Measurements from ENCODE around the gene RXRB. TPM values are rescaled to one million over a fixed set of nuclear protein-coding genes. Genes with fewer than 3 reads are reported as not detected.

Gene RXRB
- total RNA-seq (2022; extraction: Qiagen RNA extraction) = 16.8 to 21.8 TPM (median 19.3 TPM) in 5 replicates

GRCh38 chr6:33200219-33201146 is at the start of gene RXRB, which contains the start of gene SLC39A7:
TSS of gene RXRB (minus strand) at chr6:33200665. CDS start at chr6:33200476, 189 bp downstream.
TSS of gene SLC39A7 (plus strand) at chr6:33200867. CDS start at chr6:33201246, 379 bp downstream.

GRCh38 chr6:33208091-33208967 is 7.9 kb upstream of the RXRB start, which contains the start of gene RING1:
TSS of gene RING1 (plus strand) at chr6:33208500. CDS start at chr6:33208823, 323 bp downstream.

GRCh38 chr6:33204415-33205190 is 4.1 kb upstream of the RXRB start, which contains the start of gene HSD17B8:
TSS of gene HSD17B8 (plus strand) at chr6:33204655. CDS start at chr6:33204669, 14 bp downstream.

GRCh38 chr6:33192105-33192646 is 8.3 kb downstream of the RXRB start, which contains the start of gene COL11A2:
TSS of gene COL11A2 (minus strand) at chr6:33192467. CDS start at chr6:33192240, 227 bp downstream.

Other genes with a start within 250 kb of the RXRB start
- gene HLA-DMA, start 247.6 kb downstream of the RXRB start, total RNA-seq (2022; extraction: Qiagen RNA extraction) = 2.4 to 3.3 TPM (median 2.6 TPM) in 5 replicates
- 112 to 140 TPM (median 119 TPM) in 5 replicates for gene BRD2, start 232.1 kb downstream of the RXRB start, total RNA-seq (2022; extraction: Qiagen RNA extraction)
- gene HLA-DOA, start 191.1 kb downstream of the RXRB start, total RNA-seq (2022; extraction: Qiagen RNA extraction) = not detected in 5 replicates
- gene HLA-DPA1, start 127.0 kb downstream of the RXRB start, total RNA-seq (2022; extraction: Qiagen RNA extraction) = not detected in 5 replicates
- gene HLA-DPB1, start 124.7 kb downstream of the RXRB start, total RNA-seq (2022; extraction: Qiagen RNA extraction) = not detected in 5 replicates
- 0.69 to 1.1 TPM (median 0.83 TPM) in 5 replicates for gene COL11A2, start 8.2 kb downstream of the RXRB start, total RNA-seq (2022; extraction: Qiagen RNA extraction)
- gene SLC39A7, start 202 bp upstream of the RXRB start, total RNA-seq (2022; extraction: Qiagen RNA extraction) = 104 to 111 TPM (median 108 TPM) in 5 replicates
- 11.5 to 15.6 TPM (median 15.0 TPM) in 5 replicates for gene HSD17B8, start 4.0 kb upstream of the RXRB start, total RNA-seq (2022; extraction: Qiagen RNA extraction)
- 19.6 to 25.9 TPM (median 24.4 TPM) in 5 replicates for gene RING1, start 7.8 kb upstream of the RXRB start, total RNA-seq (2022; extraction: Qiagen RNA extraction)
- 16.0 to 19.1 TPM (median 17.1 TPM) in 5 replicates for gene VPS52, start 71.2 kb upstream of the RXRB start, total RNA-seq (2022; extraction: Qiagen RNA extraction)
- 2,503 to 2,635 TPM (median 2,544 TPM) in 5 replicates for gene RPS18, start 71.4 kb upstream of the RXRB start, total RNA-seq (2022; extraction: Qiagen RNA extraction)
- gene B3GALT4, start 76.5 kb upstream of the RXRB start, total RNA-seq (2022; extraction: Qiagen RNA extraction) = 0.56 to 1.3 TPM (median 0.87 TPM) in 5 replicates
- 48.0 to 54.9 TPM (median 53.1 TPM) in 5 replicates for gene WDR46, start 88.6 kb upstream of the RXRB start, total RNA-seq (2022; extraction: Qiagen RNA extraction)
- 96.5 to 132 TPM (median 106 TPM) in 5 replicates for gene PFDN6, start 88.9 kb upstream of the RXRB start, total RNA-seq (2022; extraction: Qiagen RNA extraction)
- 11.1 to 15.1 TPM (median 13.9 TPM) in 5 replicates for gene RGL2, start 98.3 kb upstream of the RXRB start, total RNA-seq (2022; extraction: Qiagen RNA extraction)
- 34.5 to 39.4 TPM (median 36.1 TPM) in 5 replicates for gene TAPBP, start 113.4 kb upstream of the RXRB start, total RNA-seq (2022; extraction: Qiagen RNA extraction)
- 2.3 to 4.2 TPM (median 3.1 TPM) in 5 replicates for gene ZBTB22, start 117.1 kb upstream of the RXRB start, total RNA-seq (2022; extraction: Qiagen RNA extraction)
- 34.0 to 37.2 TPM (median 35.3 TPM) in 5 replicates for gene DAXX, start 122.3 kb upstream of the RXRB start, total RNA-seq (2022; extraction: Qiagen RNA extraction)
- gene KIFC1, start 191.2 kb upstream of the RXRB start, total RNA-seq (2022; extraction: Qiagen RNA extraction) = 36.9 to 44.7 TPM (median 43.5 TPM) in 5 replicates
- gene PHF1, start 210.3 kb upstream of the RXRB start, total RNA-seq (2022; extraction: Qiagen RNA extraction) = 13.8 to 18.4 TPM (median 14.6 TPM) in 5 replicates
- 168 to 225 TPM (median 201 TPM) in 5 replicates for gene CUTA, start 217.4 kb upstream of the RXRB start, total RNA-seq (2022; extraction: Qiagen RNA extraction)
- 3.2 to 9.3 TPM (median 4.4 TPM) in 5 replicates for gene SYNGAP1, start 219.4 kb upstream of the RXRB start, total RNA-seq (2022; extraction: Qiagen RNA extraction)